HCT116 (cell line): ENCODE measurements around the gene PTPA. TPM values are rescaled to one million over a fixed set of nuclear protein-coding genes. Genes with fewer than 3 reads are reported as not detected.

Experiments
- ATAC-seq: fragments of 200-7000 bp; cut with Tn5 transposase; 2 replicates; pipeline ENCODE4 v1.9.1; 2020; ENCODE audit warnings: mild to moderate bottlenecking, moderate library complexity
- BruUV-seq: library from RNA; stranded (reverse); fragments of 400-500 nt; replicated peaks from 2 replicates; lab custom pipeline; 2021; lab: Mats Ljungman, UMichigan
- CTCF ChIA-PET: fragments of 300-600 bp; sonication (Branson Sonifier 250); formaldehyde crosslinking; loops from one replicate; lab custom pipeline; 2021; ENCODE audit warnings: antibody characterized with exemption; lab: Charles Lee
- POLR2A ChIA-PET: fragments of 300-600, 350-600 bp; sonication (Branson Sonifier 250); formaldehyde crosslinking; loops from one replicate; lab custom pipeline; 2021; ENCODE audit warnings: antibody characterized with exemption; lab: Charles Lee
- RAD21 ChIA-PET, 2 experiments: fragments of 300-600 bp; sonication (Branson Sonifier 250); formaldehyde crosslinking; loops; one replicate each; lab custom pipeline; 2023; ENCODE audit warnings: low total read pairs in 2 of 2; ENCODE audit not compliant: uncharacterized antibody in 2 of 2, unreplicated experiment in 2 of 2, low non-redundant PET in 1 of 2; lab: Charles Lee
- DNase-seq: peaks from one replicate; pipeline ENCODE4 v3.0.0-alpha.2; 2010; ENCODE audit warnings: low read depth, low spot score
- H2AFZ ChIP-seq: fragments of 200-600 bp; shearing (Covaris generic), sonication (generic); 2 replicates; pipeline ENCODE4 v1.6.1; 2017; ENCODE audit warnings: low read depth, mixed run types, mixed read lengths, antibody characterized with exemption, low read length; ENCODE audit not compliant: poor library complexity, severe bottlenecking
- H3K27ac ChIP-seq: 2 replicates; pipeline ENCODE4 v1.5.1; 2012; ENCODE audit warnings: low read depth, low read length
- H3K27me3 ChIP-seq: fragments of 200-600 bp; sonication (generic); 2 replicates; pipeline ENCODE4 v1.6.1; 2016; ENCODE audit warnings: mixed run types, low read length, mixed read lengths; ENCODE audit not compliant: insufficient read depth
- H3K36me3 ChIP-seq, 2 experiments: fragments of 200-500 bp in 1 of 2; fragments of 200-600 bp in 1 of 2; sonication (Bioruptor generic) in 1 of 2; sonication (generic) in 1 of 2; 2 replicates each; pipeline versions ENCODE4 v1.5.1 to v1.6.1; 2014 to 2016; ENCODE audit warnings: low read length in 2 of 2, inconsistent platforms in 1 of 2, mixed read lengths in 1 of 2, mixed run types in 1 of 2; ENCODE audit not compliant: insufficient read depth in 2 of 2, control insufficient read depth in 1 of 2
- H3K4me1 ChIP-seq, 2 experiments: fragments of 200-600 bp in 1 of 2; sonication (generic) in 1 of 2; 2 replicates each; pipeline versions ENCODE4 v1.5.1 to v1.6.1; 2012 to 2017; ENCODE audit warnings: low read length in 2 of 2, inconsistent platforms in 1 of 2, mild to moderate bottlenecking in 1 of 2, mixed read lengths in 1 of 2, mixed run types in 1 of 2, moderate library complexity in 1 of 2; ENCODE audit not compliant: insufficient read depth in 2 of 2, control insufficient read depth in 1 of 2
- H3K4me2 ChIP-seq: fragments of 200-600 bp; sonication (generic); 2 replicates; pipeline ENCODE4 v1.6.1; 2017; ENCODE audit warnings: mixed run types, low read length, mixed read lengths
- H3K4me3 ChIP-seq, 2 experiments: fragments of 200-600 bp in 1 of 2; sonication (generic) in 1 of 2; replicated peaks in 1 of 2; 2 replicates each; pipeline ENCODE4 v1.5.1; 2011 to 2016; ENCODE audit warnings: low read length in 2 of 2, control low read depth in 1 of 2, low read depth in 1 of 2, mild to moderate bottlenecking in 1 of 2, mixed read lengths in 1 of 2, mixed run types in 1 of 2
- H3K79me2 ChIP-seq: fragments of 200-600 bp; sonication (generic); 2 replicates; pipeline ENCODE4 v1.6.1; 2017; ENCODE audit warnings: mild to moderate bottlenecking, mixed run types, low read length, moderate library complexity, mixed read lengths; ENCODE audit not compliant: insufficient read depth
- H3K9ac ChIP-seq: fragments of 200-600 bp; sonication (generic); 2 replicates; pipeline ENCODE4 v1.6.1; 2016; ENCODE audit warnings: low read length, mixed read lengths
- H3K9me2 ChIP-seq: fragments of 200-600 bp; sonication (generic), shearing (Covaris generic); 2 replicates; pipeline ENCODE4 v1.6.1; 2017; ENCODE audit warnings: mixed run types, mild to moderate bottlenecking, moderate library complexity; ENCODE audit not compliant: insufficient read depth
- H3K9me3 ChIP-seq, 2 experiments: fragments of 200-500 bp in 1 of 2; fragments of 200-600 bp in 1 of 2; sonication (Bioruptor generic) in 1 of 2; sonication (generic) in 1 of 2; 2 replicates each; pipeline ENCODE4 v1.6.1; 2014 to 2017; ENCODE audit warnings: low read length in 2 of 2, mixed read lengths in 2 of 2, inconsistent platforms in 1 of 2, low read depth in 1 of 2, mild to moderate bottlenecking in 1 of 2, mixed run types in 1 of 2, moderate library complexity in 1 of 2; ENCODE audit not compliant: control insufficient read depth in 1 of 2, insufficient read depth in 1 of 2
- H4K20me1 ChIP-seq: fragments of 200-600 bp; sonication (generic), shearing (Covaris generic); 2 replicates; pipeline ENCODE4 v1.6.1; 2017; ENCODE audit warnings: mixed run types, mild to moderate bottlenecking, moderate library complexity; ENCODE audit not compliant: insufficient read depth
- CBX3 ChIP-seq: IDR thresholded peaks from 2 replicates; pipeline ENCODE4 v1.6.1; 2012; ENCODE audit warnings: low read depth
- CEBPB ChIP-seq: IDR thresholded peaks from 2 replicates; pipeline ENCODE4 v1.6.1; 2012; ENCODE audit warnings: low read depth
- ELF1 ChIP-seq: IDR thresholded peaks from 2 replicates; pipeline ENCODE4 v1.6.1; 2012; ENCODE audit warnings: low read depth, borderline replicate concordance
- EZH2 ChIP-seq: fragments of 200-600 bp; sonication (generic); IDR thresholded peaks from 2 replicates; pipeline ENCODE4 v1.6.1; 2017; ENCODE audit warnings: antibody characterized with exemption, mixed run types
- EZH2phosphoT487 ChIP-seq: fragments of 200-600 bp; IDR thresholded peaks from 2 replicates; pipeline ENCODE4 v1.6.1; 2018; ENCODE audit warnings: antibody characterized with exemption, borderline replicate concordance
- FOSL1 ChIP-seq: IDR thresholded peaks from 2 replicates; pipeline ENCODE4 v1.6.1; 2012; ENCODE audit warnings: low read depth
- JUND ChIP-seq: IDR thresholded peaks from 2 replicates; pipeline ENCODE4 v1.6.1; 2012
- POLR2A ChIP-seq: IDR thresholded peaks from 2 replicates; pipeline ENCODE4 v1.7.0; 2011; ENCODE audit warnings: borderline replicate concordance; ENCODE audit not compliant: insufficient read depth, insufficient read length; ENCODE audit errors: extremely low read depth
- SIN3A ChIP-seq: IDR thresholded peaks from 2 replicates; pipeline ENCODE4 v1.6.1; 2012; ENCODE audit warnings: low read depth
- SP1 ChIP-seq: IDR thresholded peaks from 2 replicates; pipeline ENCODE4 v1.6.1; 2012; ENCODE audit warnings: low read depth
- TCF7L2 ChIP-seq: IDR thresholded peaks from 2 replicates; pipeline ENCODE4 v1.7.0; 2011; ENCODE audit warnings: borderline replicate concordance, inconsistent platforms; ENCODE audit not compliant: insufficient read depth, insufficient read length; ENCODE audit errors: extremely low read depth
- YY1 ChIP-seq: IDR thresholded peaks from 2 replicates; pipeline ENCODE4 v1.6.1; 2011; ENCODE audit warnings: low read length, low read depth, moderate library complexity, mild to moderate bottlenecking; ENCODE audit not compliant: insufficient replicate concordance; ENCODE audit errors: extremely low read depth
- ZFX ChIP-seq: fragments of 450-650 bp; IDR thresholded peaks from 2 replicates; pipeline ENCODE4 v1.6.1; 2017
- ZNF274 ChIP-seq: fragments of 200-500 bp; sonication (Bioruptor generic); IDR thresholded peaks from 2 replicates; pipeline ENCODE4 v1.6.1; 2014; ENCODE audit warnings: mild to moderate bottlenecking, low read depth, low read length, inconsistent platforms
- intact Hi-C: fragments of 100-400 bp; cut with micrococcal nuclease; formaldehyde crosslinking; loops from 2 replicates; pipeline ENCODE4 v1.10.0; 2022
- total RNA-seq: library from RNA; stranded (reverse); gene quantifications from one replicate; pipeline ENCODE4 v1.2.1, GENCODE V29; 2021; ENCODE audit not compliant: unreplicated experiment
- TF ChIP-seq, protein P1 (sequence below), 3 experiments: fragments of 200-600 bp in 1 of 3; sonication (generic) in 1 of 3; IDR thresholded peaks in 2 of 3; conservative IDR thresholded peaks in 1 of 3; 2 replicates each; pipeline ENCODE4 v1.5.1; 2012 to 2017; ENCODE audit warnings: low read depth in 2 of 3, low read length in 2 of 3, antibody characterized with exemption in 1 of 3, borderline replicate concordance in 1 of 3, control low read depth in 1 of 3, mild to moderate bottlenecking in 1 of 3, mixed read lengths in 1 of 3, mixed run types in 1 of 3, moderate library complexity in 1 of 3; ENCODE audit not compliant: insufficient read depth in 1 of 3

PTPA gene
- total RNA-seq, 1 experiment from 2014 or later: 177 TPM

DNA sequence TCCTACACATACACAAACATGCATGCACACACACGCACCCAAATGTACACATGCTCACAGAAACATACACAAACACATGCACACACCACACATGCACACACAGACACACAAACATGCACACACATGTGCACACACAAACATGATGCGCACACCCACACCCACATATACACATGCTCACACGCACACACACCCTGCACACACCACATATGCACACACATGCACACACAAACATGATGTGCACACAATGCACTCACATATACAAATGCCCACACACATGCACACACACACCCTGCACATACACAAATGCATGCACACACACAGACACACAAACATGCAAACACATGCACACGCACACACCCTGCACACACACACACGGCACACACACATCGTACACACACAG lies 74.2 kb downstream of the PTPA start:
- Histone ChIP-seq H3K27ac (no peak overlapping the region), H4K20me1 (no peaks in the 10 kb centered on the region), H3K27me3 (no peaks in the 10 kb centered on the region), H3K4me3 (no peak overlapping the region), H3K9me2 (no peaks in the 10 kb centered on the region), H2AFZ (no peak overlapping the region), H3K79me2 (no peaks in the 10 kb centered on the region), H3K9me3 (peaks cover 0 to 5% of the 10 kb centered on the region in 2 experiments; a peak in 1 of 4 replicates), H3K4me1 (peaks cover 28 to 44% of the 10 kb centered on the region in 2 experiments; a peak in 3 of 4 replicates), H3K4me2 (no peak overlapping the region), H3K9ac (no peak overlapping the region), H3K36me3 (no peaks in the 10 kb centered on the region)
- ChIA-PET POLR2A (no interaction called here), CTCF (interaction anchor here (1.5 kb wide), 1 partner anchor 13 kb away, joined by 4 read pairs; no protein-coding TSS in a partner anchor), RAD21 (no interaction called here)
- intact Hi-C loops: no loop called here
- DNase-seq: no peak
- no peak for TF ChIP-seq CBX3
- TF ChIP-seq ZFX: no peak
- TF ChIP-seq POLR2A: no peak
- TF ChIP-seq EZH2: no peak
- no peak for TF ChIP-seq EZH2phosphoT487
- no peak for TF ChIP-seq CEBPB
- ATAC-seq: no peak
- no TSS peak for BruUV-seq

DNA sequence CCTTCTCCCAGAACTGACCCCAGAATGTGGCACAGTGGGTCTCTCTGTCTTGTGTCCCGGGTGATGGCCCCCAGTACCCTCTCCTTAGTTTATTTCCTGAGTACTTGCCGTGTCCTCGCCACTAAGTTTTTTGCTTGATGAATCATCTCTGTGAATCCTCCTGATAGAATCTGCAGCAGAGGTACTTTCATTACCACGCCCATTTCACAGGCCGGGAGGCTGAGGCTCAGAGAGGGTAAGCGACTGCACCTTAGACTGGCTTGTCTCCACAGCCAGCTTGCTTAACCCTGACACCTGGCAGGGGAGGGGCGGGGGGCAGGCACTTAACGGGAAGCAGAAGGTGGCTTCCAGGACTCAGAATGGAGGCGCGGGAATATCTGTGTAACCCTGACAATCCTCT lies 74.8 kb downstream of the PTPA start:
- H4K20me1 ChIP-seq: no peaks in the 10 kb centered on the region
- no peak overlapping the region for H3K4me3 ChIP-seq
- H3K36me3 ChIP-seq: no peaks in the 10 kb centered on the region
- CTCF ChIA-PET: no interaction called here
- no peaks in the 10 kb centered on the region for H3K27me3 ChIP-seq
- H3K27ac ChIP-seq: no peak overlapping the region
- POLR2A ChIA-PET: no interaction called here
- BruUV-seq: no TSS peak
- no peak overlapping the region for H2AFZ ChIP-seq
- ATAC-seq (no peak), DNase-seq (no peak)
- H3K4me1 ChIP-seq: peaks cover 22 to 38% of the 10 kb centered on the region in 2 experiments; a peak in 2 of 4 replicates
- H3K9me3 ChIP-seq: peaks cover 0 to 5% of the 10 kb centered on the region in 2 experiments; a peak in 1 of 4 replicates
- RAD21 ChIA-PET: no interaction called here
- TF ChIP-seq, protein P1, sequence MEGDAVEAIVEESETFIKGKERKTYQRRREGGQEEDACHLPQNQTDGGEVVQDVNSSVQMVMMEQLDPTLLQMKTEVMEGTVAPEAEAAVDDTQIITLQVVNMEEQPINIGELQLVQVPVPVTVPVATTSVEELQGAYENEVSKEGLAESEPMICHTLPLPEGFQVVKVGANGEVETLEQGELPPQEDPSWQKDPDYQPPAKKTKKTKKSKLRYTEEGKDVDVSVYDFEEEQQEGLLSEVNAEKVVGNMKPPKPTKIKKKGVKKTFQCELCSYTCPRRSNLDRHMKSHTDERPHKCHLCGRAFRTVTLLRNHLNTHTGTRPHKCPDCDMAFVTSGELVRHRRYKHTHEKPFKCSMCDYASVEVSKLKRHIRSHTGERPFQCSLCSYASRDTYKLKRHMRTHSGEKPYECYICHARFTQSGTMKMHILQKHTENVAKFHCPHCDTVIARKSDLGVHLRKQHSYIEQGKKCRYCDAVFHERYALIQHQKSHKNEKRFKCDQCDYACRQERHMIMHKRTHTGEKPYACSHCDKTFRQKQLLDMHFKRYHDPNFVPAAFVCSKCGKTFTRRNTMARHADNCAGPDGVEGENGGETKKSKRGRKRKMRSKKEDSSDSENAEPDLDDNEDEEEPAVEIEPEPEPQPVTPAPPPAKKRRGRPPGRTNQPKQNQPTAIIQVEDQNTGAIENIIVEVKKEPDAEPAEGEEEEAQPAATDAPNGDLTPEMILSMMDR (IDR thresholded peaks at IDR 0.05 in 2 of 3, conservative IDR thresholded peaks at IDR 0.05 in 1 of 3; ENCODE audit: borderline replicate concordance in 1 of 3, insufficient read depth in 1 of 3, low read depth in 2 of 3, low read length in 2 of 3): no peak
- TF ChIP-seq YY1 (no peak), ZFX (no peak), EZH2phosphoT487 (no peak), FOSL1 (no peak), ZNF274 (no peak), EZH2 (no peak), POLR2A (no peak), SP1 (no peak), TCF7L2 (no peak), ELF1 (no peak), SIN3A (no peak), JUND (no peak)
- no peak overlapping the region for H3K4me2 ChIP-seq
- no peak overlapping the region for H3K9ac ChIP-seq
- no peaks in the 10 kb centered on the region for H3K9me2 ChIP-seq
- H3K79me2 ChIP-seq: no peaks in the 10 kb centered on the region
- intact Hi-C loops: no loop called here
